IMR-90 (cell line): ENCODE results near the gene LRRC10B. TPM values are rescaled to one million over a fixed set of nuclear protein-coding genes. Genes with fewer than 3 reads are reported as not detected.

ENCODE experiments used
- ATAC-seq: fragments of 200-7000 bp; cut with Tn5 transposase; 2 replicates; pipeline ENCODE4 v1.9.1; 2020; ENCODE audit warnings: low read depth, mild to moderate bottlenecking, moderate library complexity
- BruUV-seq: library from RNA; stranded (reverse); fragments of 400-500 nt; replicated peaks from 2 replicates; lab custom pipeline; 2021; lab: Mats Ljungman, UMichigan
- CTCF ChIA-PET: fragments of 300-600 bp; formaldehyde crosslinking; extraction: SDS; loops from one replicate; lab custom pipeline; 2021; ENCODE audit warnings: antibody characterized with exemption; lab: Yijun Ruan, JAX
- POLR2A ChIA-PET: fragments of 300-600 bp; sonication (Branson Sonifier 250); formaldehyde crosslinking; loops from one replicate; lab custom pipeline; 2022; ENCODE audit warnings: antibody characterized with exemption; ENCODE audit not compliant: unreplicated experiment; lab: Charles Lee
- DNase-seq: peaks from one replicate; pipeline ENCODE4 v3.0.0; 2013
- H2AFZ ChIP-seq: replicated peaks from 2 replicates; pipeline ENCODE3; 2013; ENCODE audit warnings: low read length, mild to moderate bottlenecking; ENCODE audit not compliant: poor library complexity
- H2AK5ac ChIP-seq: 2 replicates; pipeline ENCODE4 v1.6.1; 2013; ENCODE audit warnings: low read depth, low read length, inconsistent platforms
- H2AK9ac ChIP-seq: replicated peaks from 2 replicates; pipeline ENCODE3; 2013; ENCODE audit warnings: mild to moderate bottlenecking, low read depth, low read length, moderate library complexity; ENCODE audit not compliant: poor library complexity
- H2BK120ac ChIP-seq: 2 replicates; pipeline ENCODE4 v1.6.1; 2013; ENCODE audit warnings: low read depth, low read length, inconsistent platforms
- H2BK15ac ChIP-seq: 3 replicates; pipeline ENCODE4 v1.6.1; 2013; ENCODE audit warnings: low read depth, low read length, inconsistent platforms
- H2BK20ac ChIP-seq: 2 replicates; pipeline ENCODE4 v1.6.1; 2013; ENCODE audit warnings: low read depth, mild to moderate bottlenecking, inconsistent platforms, low read length, moderate library complexity
- H2BK5ac ChIP-seq: 2 replicates; pipeline ENCODE4 v1.6.1; 2013; ENCODE audit warnings: mild to moderate bottlenecking, low read depth, low read length, inconsistent platforms; ENCODE audit not compliant: poor library complexity, severe bottlenecking
- H3K14ac ChIP-seq: replicated peaks from 2 replicates; pipeline ENCODE4 v1.6.1; 2013; ENCODE audit warnings: low read depth, low read length, inconsistent platforms
- H3K18ac ChIP-seq: 2 replicates; pipeline ENCODE4 v1.6.1; 2013; ENCODE audit warnings: low read depth, low read length, control low read depth
- H3K23ac ChIP-seq: 2 replicates; pipeline ENCODE4 v1.6.1; 2013; ENCODE audit warnings: low read depth, low read length, inconsistent platforms
- H3K27ac ChIP-seq: 2 replicates; pipeline ENCODE4 v1.5.1; 2013; ENCODE audit warnings: mild to moderate bottlenecking, control low read depth, low read length; ENCODE audit not compliant: insufficient read depth
- H3K27me3 ChIP-seq: 2 replicates; pipeline ENCODE4 v1.6.1; 2013; ENCODE audit warnings: low read length; ENCODE audit not compliant: control insufficient read depth, insufficient read depth
- H3K36me3 ChIP-seq: 2 replicates; pipeline ENCODE4 v1.6.1; 2013; ENCODE audit warnings: low read length, mixed read lengths; ENCODE audit not compliant: control insufficient read depth, insufficient read depth
- H3K4ac ChIP-seq: 2 replicates; pipeline ENCODE4 v1.6.1; 2013; ENCODE audit warnings: low read depth, low read length, inconsistent platforms
- H3K4me1 ChIP-seq: 2 replicates; pipeline ENCODE4 v1.6.1; 2013; ENCODE audit warnings: low read length, mixed read lengths; ENCODE audit not compliant: control insufficient read depth, insufficient read depth
- H3K4me2 ChIP-seq: 2 replicates; pipeline ENCODE4 v1.6.1; 2013; ENCODE audit warnings: low read depth, mild to moderate bottlenecking, control low read depth, low read length, moderate library complexity
- H3K4me3 ChIP-seq: 2 replicates; pipeline ENCODE4 v1.5.1; 2013; ENCODE audit warnings: low read depth, mild to moderate bottlenecking, control low read depth, low read length, moderate library complexity; ENCODE audit not compliant: insufficient read depth
- H3K56ac ChIP-seq: 2 replicates; pipeline ENCODE4 v1.6.1; 2013; ENCODE audit warnings: low read length, inconsistent platforms; ENCODE audit not compliant: insufficient read depth; ENCODE audit errors: extremely low read depth
- H3K79me1 ChIP-seq, 2 experiments: 2 replicates each; pipeline ENCODE4 v1.6.1; 2013; ENCODE audit warnings: low read length in 2 of 2, inconsistent platforms in 1 of 2, low read depth in 1 of 2
- H3K9ac ChIP-seq: 2 replicates; pipeline ENCODE4 v1.6.1; 2013; ENCODE audit warnings: low read depth, low read length, control low read depth
- H3K9me1 ChIP-seq: 2 replicates; pipeline ENCODE4 v1.6.1; 2013; ENCODE audit warnings: low read length, inconsistent platforms; ENCODE audit not compliant: insufficient read depth
- H3K9me3 ChIP-seq: 2 replicates; pipeline ENCODE4 v1.6.1; 2013; ENCODE audit warnings: low read length; ENCODE audit not compliant: control insufficient read depth, insufficient read depth
- H4K20me1 ChIP-seq: 2 replicates; pipeline ENCODE4 v1.6.1; 2013; ENCODE audit warnings: low read length, inconsistent platforms; ENCODE audit not compliant: insufficient read depth
- H4K5ac ChIP-seq: 2 replicates; pipeline ENCODE4 v1.6.1; 2013; ENCODE audit warnings: mild to moderate bottlenecking, low read depth, low read length, control low read depth
- H4K8ac ChIP-seq, 2 experiments: 2 replicates each; pipeline ENCODE4 v1.6.1; 2013; ENCODE audit warnings: low read depth in 2 of 2, low read length in 2 of 2, control low read depth in 1 of 2, inconsistent platforms in 1 of 2
- H4K91ac ChIP-seq: 2 replicates; pipeline ENCODE4 v1.6.1; 2013; ENCODE audit warnings: low read depth, low read length, inconsistent platforms; ENCODE audit not compliant: insufficient read depth
- BHLHE40 ChIP-seq: fragments of 150-350 bp; IDR thresholded peaks from 2 replicates; pipeline ENCODE4 v1.6.1; 2016; ENCODE audit warnings: mild to moderate bottlenecking, low read depth, low read length
- CEBPB ChIP-seq: IDR thresholded peaks from 2 replicates; pipeline ENCODE4 v1.6.1; 2012; ENCODE audit warnings: low read depth, low read length, improper control_type of control experiment
- CHD1 ChIP-seq: IDR thresholded peaks from 2 replicates; pipeline ENCODE4 v1.6.1; 2012; ENCODE audit warnings: low read depth, low read length, improper control_type of control experiment
- CTCF ChIP-seq: conservative IDR thresholded peaks from 2 replicates; pipeline ENCODE4 v1.5.1; 2012; ENCODE audit warnings: mild to moderate bottlenecking, low read depth, low read length, improper control_type of control experiment
- FOS ChIP-seq: fragments of 150-350 bp; IDR thresholded peaks from 2 replicates; pipeline ENCODE4 v1.6.1; 2016; ENCODE audit warnings: low read depth, low read length
- MAFK ChIP-seq: IDR thresholded peaks from 2 replicates; pipeline ENCODE4 v1.6.1; 2012; ENCODE audit warnings: low read depth, low read length, improper control_type of control experiment
- MAZ ChIP-seq: IDR thresholded peaks from 2 replicates; pipeline ENCODE4 v1.6.1; 2012; ENCODE audit warnings: low read depth, mild to moderate bottlenecking, low read length, improper control_type of control experiment, moderate library complexity, borderline replicate concordance
- MXI1 ChIP-seq: IDR thresholded peaks from 2 replicates; pipeline ENCODE4 v1.6.1; 2012; ENCODE audit warnings: low read depth, mild to moderate bottlenecking, low read length, moderate library complexity, borderline replicate concordance
- NFE2L2 ChIP-seq: fragments of 150-350 bp; IDR thresholded peaks from 2 replicates; pipeline ENCODE4 v1.6.1; 2016; ENCODE audit warnings: low read depth, mild to moderate bottlenecking, low read length
- POLR2A ChIP-seq: IDR thresholded peaks from 2 replicates; pipeline ENCODE4 v1.6.1; 2012; ENCODE audit warnings: mild to moderate bottlenecking, low read depth, low read length
- RAD21 ChIP-seq: IDR thresholded peaks from 2 replicates; pipeline ENCODE4 v1.6.1; 2012; ENCODE audit warnings: low read length, improper control_type of control experiment
- RCOR1 ChIP-seq: IDR thresholded peaks from 2 replicates; pipeline ENCODE4 v1.6.1; 2012; ENCODE audit warnings: mild to moderate bottlenecking, low read length, improper control_type of control experiment; ENCODE audit not compliant: insufficient replicate concordance
- RFX5 ChIP-seq: IDR thresholded peaks from 2 replicates; pipeline ENCODE4 v1.8.0; 2012; ENCODE audit warnings: low read depth, mild to moderate bottlenecking, low read length, moderate library complexity
- SMC3 ChIP-seq: fragments of 150-350 bp; IDR thresholded peaks from 2 replicates; pipeline ENCODE4 v1.6.1; 2016; ENCODE audit warnings: low read depth, mild to moderate bottlenecking, antibody characterized with exemption, low read length, moderate library complexity
- WGBS, 2 experiments: methylation state at CpG; one replicate each; pipeline versions ENCODE4 v1.1.5 to v1.1.7; 2013; ENCODE audit warnings: missing lambda C conversion rate in 2 of 2; ENCODE audit not compliant: insufficient read length in 1 of 2; ENCODE audit errors: extremely low coverage in 2 of 2; 5-methylcytosine and 5-hydroxymethylcytosine counted together
- dilution Hi-C: fragments of 300-500 bp; cut with HindIII; formaldehyde crosslinking; loops from one replicate; pipeline ENCODE4 v1.14.3; 2018; ENCODE audit warnings: low sequenced_read_pairs; ENCODE audit not compliant: unreplicated experiment
- in situ Hi-C: fragments of 300-500 bp; cut with MboI; formaldehyde crosslinking; loops from 3 replicates; pipeline ENCODE4 v1.14.3; 2019; ENCODE audit warnings: low sequenced_read_pairs, inconsistent platforms, mixed read lengths
- intact Hi-C: fragments of 100-400 bp; cut with micrococcal nuclease; formaldehyde crosslinking; loops from 2 replicates; pipeline ENCODE4 v1.10.0; 2022
- polyA plus RNA-seq, 3 experiments: library from polyadenylated mRNA; depleted of rRNA; stranded (reverse); fragments of >200 nt; gene quantifications; 2 replicates each; pipeline ENCODE4 v1.2.3, GENCODE V29; 2012; ENCODE audit warnings: low replicate concordance in 1 of 3
- total RNA-seq: library from RNA; depleted of rRNA; stranded (reverse); fragments of >200 nt; gene quantifications from 2 replicates; pipeline ENCODE4 v1.2.3, GENCODE V29; 2012
- TF ChIP-seq, protein P1 (sequence below): fragments of 150-350 bp; IDR thresholded peaks from 2 replicates; pipeline ENCODE4 v1.6.1; 2016; ENCODE audit warnings: low read depth, mild to moderate bottlenecking, low read length, moderate library complexity, borderline replicate concordance
- TF ChIP-seq, protein P2 (sequence below): fragments of 150-350 bp; IDR thresholded peaks from 2 replicates; pipeline ENCODE4 v1.6.1; 2017; ENCODE audit warnings: mild to moderate bottlenecking, antibody characterized with exemption, low read length, low read depth

LRRC10B gene
- total and polyA plus RNA-seq, 2 of the 4 experiments (the other 2 are of a cell fraction), result not detected

GRCh38 chr11:61545341-61545740 is 36.8 kb downstream of the LRRC10B start:
- Histone ChIP-seq H3K18ac (no peak overlapping the region), H2BK5ac (no peak overlapping the region), H2BK120ac (no peak overlapping the region), H2BK20ac (no peak overlapping the region), H3K23ac (no peak overlapping the region), H2BK15ac (no peak overlapping the region), H4K91ac (no peak overlapping the region), H2AFZ (no peak overlapping the region), H3K27ac (no peak overlapping the region), H3K4me1 (peaks cover 13% of the 10 kb centered on the region), H3K4me3 (no peak overlapping the region), H3K36me3 (no peaks in the 10 kb centered on the region), H3K4ac (no peak overlapping the region), H3K14ac (no peak overlapping the region), H2AK9ac (no peak overlapping the region), H4K8ac (no peak overlapping the region), H4K5ac (no peak overlapping the region), H3K56ac (no peak overlapping the region), H3K27me3 (peaks cover 12% of the 10 kb centered on the region; the same call in 1 of the 2 replicates), H4K20me1 (no peaks in the 10 kb centered on the region), H3K9ac (no peak overlapping the region), H2AK5ac (no peak overlapping the region), H3K79me1 (no peaks in the 10 kb centered on the region), H3K9me3 (no peaks in the 10 kb centered on the region), H3K9me1 (no peaks in the 10 kb centered on the region), H3K4me2 (no peak overlapping the region)
- DNase-seq (no peak), ATAC-seq (no peak)
- CTCF ChIA-PET, result no interaction called here
- POLR2A ChIA-PET, result no interaction called here
- no TSS peak for BruUV-seq
- intact Hi-C loops, result no loop called here
- dilution Hi-C loops, result no loop called here
- TF ChIP-seq CEBPB (no peak), SMC3 (0 out of 2 replicates have a peak, but pooled peaks have one; percentile 10), RCOR1 (no peak), CTCF (peak; percentile 35), MXI1 (no peak), NFE2L2 (no peak), MAFK (no peak), POLR2A (no peak), CHD1 (no peak), FOS (no peak), BHLHE40 (no peak), RAD21 (no peak), RFX5 (no peak), MAZ (no peak)
- TF ChIP-seq, protein P1, sequence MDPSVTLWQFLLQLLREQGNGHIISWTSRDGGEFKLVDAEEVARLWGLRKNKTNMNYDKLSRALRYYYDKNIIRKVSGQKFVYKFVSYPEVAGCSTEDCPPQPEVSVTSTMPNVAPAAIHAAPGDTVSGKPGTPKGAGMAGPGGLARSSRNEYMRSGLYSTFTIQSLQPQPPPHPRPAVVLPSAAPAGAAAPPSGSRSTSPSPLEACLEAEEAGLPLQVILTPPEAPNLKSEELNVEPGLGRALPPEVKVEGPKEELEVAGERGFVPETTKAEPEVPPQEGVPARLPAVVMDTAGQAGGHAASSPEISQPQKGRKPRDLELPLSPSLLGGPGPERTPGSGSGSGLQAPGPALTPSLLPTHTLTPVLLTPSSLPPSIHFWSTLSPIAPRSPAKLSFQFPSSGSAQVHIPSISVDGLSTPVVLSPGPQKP, result no peak
- TF ChIP-seq, protein P2, sequence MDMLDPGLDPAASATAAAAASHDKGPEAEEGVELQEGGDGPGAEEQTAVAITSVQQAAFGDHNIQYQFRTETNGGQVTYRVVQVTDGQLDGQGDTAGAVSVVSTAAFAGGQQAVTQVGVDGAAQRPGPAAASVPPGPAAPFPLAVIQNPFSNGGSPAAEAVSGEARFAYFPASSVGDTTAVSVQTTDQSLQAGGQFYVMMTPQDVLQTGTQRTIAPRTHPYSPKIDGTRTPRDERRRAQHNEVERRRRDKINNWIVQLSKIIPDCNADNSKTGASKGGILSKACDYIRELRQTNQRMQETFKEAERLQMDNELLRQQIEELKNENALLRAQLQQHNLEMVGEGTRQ, result no peak
- in situ Hi-C loops, result no loop called here
- 84% methylated on average over 7 of the region's 7 CpGs; no CpG with 5 or more reads in 1 of the 2 experiments for WGBS, 2 experiments
